HCT116 (cell line): ENCODE data around the gene SMIM41. TPM values are rescaled to one million over a fixed set of nuclear protein-coding genes. Genes with fewer than 3 reads are reported as not detected.

Source experiments
- ATAC-seq: fragments of 200-7000 bp; cut with Tn5 transposase; 2 replicates; pipeline ENCODE4 v1.9.1; 2020; ENCODE audit warnings: mild to moderate bottlenecking, moderate library complexity
- BruUV-seq: library from RNA; stranded (reverse); fragments of 400-500 nt; replicated peaks from 2 replicates; lab custom pipeline; 2021; lab: Mats Ljungman, UMichigan
- CTCF ChIA-PET: fragments of 300-600 bp; sonication (Branson Sonifier 250); formaldehyde crosslinking; loops from one replicate; lab custom pipeline; 2021; ENCODE audit warnings: antibody characterized with exemption; lab: Charles Lee
- POLR2A ChIA-PET: fragments of 300-600, 350-600 bp; sonication (Branson Sonifier 250); formaldehyde crosslinking; loops from one replicate; lab custom pipeline; 2021; ENCODE audit warnings: antibody characterized with exemption; lab: Charles Lee
- RAD21 ChIA-PET, 2 experiments: fragments of 300-600 bp; sonication (Branson Sonifier 250); formaldehyde crosslinking; loops; one replicate each; lab custom pipeline; 2023; ENCODE audit warnings: low total read pairs in 2 of 2; ENCODE audit not compliant: uncharacterized antibody in 2 of 2, unreplicated experiment in 2 of 2, low non-redundant PET in 1 of 2; lab: Charles Lee
- DNase-seq: peaks from one replicate; pipeline ENCODE4 v3.0.0-alpha.2; 2010; ENCODE audit warnings: low read depth, low spot score
- H2AFZ ChIP-seq: fragments of 200-600 bp; shearing (Covaris generic), sonication (generic); 2 replicates; pipeline ENCODE4 v1.6.1; 2017; ENCODE audit warnings: low read depth, mixed run types, mixed read lengths, antibody characterized with exemption, low read length; ENCODE audit not compliant: poor library complexity, severe bottlenecking
- H3K27ac ChIP-seq: 2 replicates; pipeline ENCODE4 v1.5.1; 2012; ENCODE audit warnings: low read depth, low read length
- H3K27me3 ChIP-seq: fragments of 200-600 bp; sonication (generic); 2 replicates; pipeline ENCODE4 v1.6.1; 2016; ENCODE audit warnings: mixed run types, low read length, mixed read lengths; ENCODE audit not compliant: insufficient read depth
- H3K36me3 ChIP-seq, 2 experiments: fragments of 200-500 bp in 1 of 2; fragments of 200-600 bp in 1 of 2; sonication (Bioruptor generic) in 1 of 2; sonication (generic) in 1 of 2; 2 replicates each; pipeline versions ENCODE4 v1.5.1 to v1.6.1; 2014 to 2016; ENCODE audit warnings: low read length in 2 of 2, inconsistent platforms in 1 of 2, mixed read lengths in 1 of 2, mixed run types in 1 of 2; ENCODE audit not compliant: insufficient read depth in 2 of 2, control insufficient read depth in 1 of 2
- H3K4me1 ChIP-seq, 2 experiments: fragments of 200-600 bp in 1 of 2; sonication (generic) in 1 of 2; 2 replicates each; pipeline versions ENCODE4 v1.5.1 to v1.6.1; 2012 to 2017; ENCODE audit warnings: low read length in 2 of 2, inconsistent platforms in 1 of 2, mild to moderate bottlenecking in 1 of 2, mixed read lengths in 1 of 2, mixed run types in 1 of 2, moderate library complexity in 1 of 2; ENCODE audit not compliant: insufficient read depth in 2 of 2, control insufficient read depth in 1 of 2
- H3K4me2 ChIP-seq: fragments of 200-600 bp; sonication (generic); 2 replicates; pipeline ENCODE4 v1.6.1; 2017; ENCODE audit warnings: mixed run types, low read length, mixed read lengths
- H3K4me3 ChIP-seq, 2 experiments: fragments of 200-600 bp in 1 of 2; sonication (generic) in 1 of 2; replicated peaks in 1 of 2; 2 replicates each; pipeline ENCODE4 v1.5.1; 2011 to 2016; ENCODE audit warnings: low read length in 2 of 2, control low read depth in 1 of 2, low read depth in 1 of 2, mild to moderate bottlenecking in 1 of 2, mixed read lengths in 1 of 2, mixed run types in 1 of 2
- H3K79me2 ChIP-seq: fragments of 200-600 bp; sonication (generic); 2 replicates; pipeline ENCODE4 v1.6.1; 2017; ENCODE audit warnings: mild to moderate bottlenecking, mixed run types, low read length, moderate library complexity, mixed read lengths; ENCODE audit not compliant: insufficient read depth
- H3K9ac ChIP-seq: fragments of 200-600 bp; sonication (generic); 2 replicates; pipeline ENCODE4 v1.6.1; 2016; ENCODE audit warnings: low read length, mixed read lengths
- H3K9me2 ChIP-seq: fragments of 200-600 bp; sonication (generic), shearing (Covaris generic); 2 replicates; pipeline ENCODE4 v1.6.1; 2017; ENCODE audit warnings: mixed run types, mild to moderate bottlenecking, moderate library complexity; ENCODE audit not compliant: insufficient read depth
- H3K9me3 ChIP-seq, 2 experiments: fragments of 200-500 bp in 1 of 2; fragments of 200-600 bp in 1 of 2; sonication (Bioruptor generic) in 1 of 2; sonication (generic) in 1 of 2; 2 replicates each; pipeline ENCODE4 v1.6.1; 2014 to 2017; ENCODE audit warnings: low read length in 2 of 2, mixed read lengths in 2 of 2, inconsistent platforms in 1 of 2, low read depth in 1 of 2, mild to moderate bottlenecking in 1 of 2, mixed run types in 1 of 2, moderate library complexity in 1 of 2; ENCODE audit not compliant: control insufficient read depth in 1 of 2, insufficient read depth in 1 of 2
- H4K20me1 ChIP-seq: fragments of 200-600 bp; sonication (generic), shearing (Covaris generic); 2 replicates; pipeline ENCODE4 v1.6.1; 2017; ENCODE audit warnings: mixed run types, mild to moderate bottlenecking, moderate library complexity; ENCODE audit not compliant: insufficient read depth
- ATF3 ChIP-seq: IDR thresholded peaks from 2 replicates; pipeline ENCODE4 v1.6.1; 2012
- CEBPB ChIP-seq: IDR thresholded peaks from 2 replicates; pipeline ENCODE4 v1.6.1; 2012; ENCODE audit warnings: low read depth
- CTCF ChIP-seq, 3 experiments: fragments of 200-600 bp in 1 of 3; sonication (generic) in 1 of 3; IDR thresholded peaks in 2 of 3; conservative IDR thresholded peaks in 1 of 3; 2 replicates each; pipeline ENCODE4 v1.5.1; 2012 to 2017; ENCODE audit warnings: low read depth in 2 of 3, low read length in 2 of 3, antibody characterized with exemption in 1 of 3, borderline replicate concordance in 1 of 3, control low read depth in 1 of 3, mild to moderate bottlenecking in 1 of 3, mixed read lengths in 1 of 3, mixed run types in 1 of 3, moderate library complexity in 1 of 3; ENCODE audit not compliant: insufficient read depth in 1 of 3
- EGR1 ChIP-seq: IDR thresholded peaks from 2 replicates; pipeline ENCODE4 v1.6.1; 2012; ENCODE audit warnings: low read depth
- EZH2 ChIP-seq: fragments of 200-600 bp; sonication (generic); IDR thresholded peaks from 2 replicates; pipeline ENCODE4 v1.6.1; 2017; ENCODE audit warnings: antibody characterized with exemption, mixed run types
- EZH2phosphoT487 ChIP-seq: fragments of 200-600 bp; IDR thresholded peaks from 2 replicates; pipeline ENCODE4 v1.6.1; 2018; ENCODE audit warnings: antibody characterized with exemption, borderline replicate concordance
- FOSL1 ChIP-seq: IDR thresholded peaks from 2 replicates; pipeline ENCODE4 v1.6.1; 2012; ENCODE audit warnings: low read depth
- JUND ChIP-seq: IDR thresholded peaks from 2 replicates; pipeline ENCODE4 v1.6.1; 2012
- MAX ChIP-seq: IDR thresholded peaks from 2 replicates; pipeline ENCODE4 v1.6.1; 2012
- POLR2A ChIP-seq: IDR thresholded peaks from 2 replicates; pipeline ENCODE4 v1.7.0; 2011; ENCODE audit warnings: borderline replicate concordance; ENCODE audit not compliant: insufficient read depth, insufficient read length; ENCODE audit errors: extremely low read depth
- POLR2AphosphoS5 ChIP-seq: IDR thresholded peaks from 2 replicates; pipeline ENCODE4 v1.6.1; 2011; ENCODE audit warnings: mild to moderate bottlenecking, low read depth, low read length, moderate library complexity
- RAD21 ChIP-seq: IDR thresholded peaks from 2 replicates; pipeline ENCODE4 v1.6.1; 2012; ENCODE audit warnings: low read depth, mild to moderate bottlenecking
- SIN3A ChIP-seq: IDR thresholded peaks from 2 replicates; pipeline ENCODE4 v1.6.1; 2012; ENCODE audit warnings: low read depth
- SP1 ChIP-seq: IDR thresholded peaks from 2 replicates; pipeline ENCODE4 v1.6.1; 2012; ENCODE audit warnings: low read depth
- YY1 ChIP-seq: IDR thresholded peaks from 2 replicates; pipeline ENCODE4 v1.6.1; 2011; ENCODE audit warnings: low read length, low read depth, moderate library complexity, mild to moderate bottlenecking; ENCODE audit not compliant: insufficient replicate concordance; ENCODE audit errors: extremely low read depth
- ZFX ChIP-seq: fragments of 450-650 bp; IDR thresholded peaks from 2 replicates; pipeline ENCODE4 v1.6.1; 2017
- intact Hi-C: fragments of 100-400 bp; cut with micrococcal nuclease; formaldehyde crosslinking; loops from 2 replicates; pipeline ENCODE4 v1.10.0; 2022
- total RNA-seq: library from RNA; stranded (reverse); gene quantifications from one replicate; pipeline ENCODE4 v1.2.1, GENCODE V29; 2021; ENCODE audit not compliant: unreplicated experiment
- TF ChIP-seq, protein P1 (sequence below): IDR thresholded peaks from 2 replicates; pipeline ENCODE4 v1.6.1; 2011; ENCODE audit warnings: mild to moderate bottlenecking, low read length, moderate library complexity; ENCODE audit not compliant: insufficient replicate concordance; ENCODE audit errors: extremely low read depth
- TF ChIP-seq, protein P2 (sequence below): IDR thresholded peaks from 2 replicates; pipeline ENCODE4 v1.6.1; 2012; ENCODE audit warnings: low read depth

Gene SMIM41
- total RNA-seq, 1 experiment from 2014 or later, result not detected

DNA sequence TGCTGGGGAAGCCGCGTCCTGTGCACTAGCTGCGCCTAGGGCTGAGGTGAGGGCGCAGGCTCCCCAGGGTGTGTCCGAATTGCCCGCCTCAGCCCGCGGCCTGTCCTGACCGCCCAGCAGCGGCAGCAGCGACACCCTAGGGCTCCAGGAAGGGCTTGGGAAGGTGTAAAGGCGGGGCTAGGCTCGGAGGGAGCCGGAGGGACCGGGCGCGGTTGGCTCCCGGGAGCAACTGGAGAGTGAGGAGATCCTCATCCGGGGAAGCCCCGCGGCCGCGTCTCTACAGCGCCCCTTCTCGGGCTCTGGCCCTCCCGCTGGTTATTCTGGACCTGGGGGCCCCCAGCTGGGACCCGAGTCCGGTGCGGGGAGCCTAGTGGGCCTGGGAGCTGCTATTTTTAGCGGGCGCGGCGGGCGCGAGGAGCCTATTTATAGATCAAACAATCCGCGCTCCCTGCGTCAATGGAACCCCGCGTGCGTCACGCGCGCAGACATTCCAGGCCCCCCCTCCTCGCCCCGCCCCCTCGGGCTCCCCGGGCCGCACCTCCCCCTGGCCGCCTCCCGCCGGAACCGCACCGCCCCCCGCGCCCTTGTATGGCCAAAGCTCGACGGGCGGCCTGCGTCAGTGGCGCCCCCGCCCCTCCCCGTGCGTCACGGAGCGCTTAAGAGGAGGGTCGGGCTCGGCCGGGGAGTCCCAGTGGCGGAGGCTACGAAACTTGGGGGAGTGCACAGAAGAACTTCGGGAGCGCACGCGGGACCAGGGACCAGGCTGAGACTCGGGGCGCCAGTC is 28.6 kb upstream of the SMIM41 start, which contains the start of gene NR4A1:
TSS of gene NR4A1 (plus strand) at position 685 of the 784 bp plus-strand sequence. CDS start 2,887 bp downstream, outside the sequence.
- H3K9me3 ChIP-seq, result no peaks in the 10 kb centered on the region
- H3K27me3 ChIP-seq, result no peaks in the 10 kb centered on the region
- H3K4me3 ChIP-seq, result peak within 1 kb of the TSS; percentile 62 to 86
- H3K36me3 ChIP-seq, result 0 out of 4 replicates have a peak, but pooled peaks cover 0 to 3% of the 10 kb centered on the region in 2 experiments
- H2AFZ ChIP-seq, result no peak within 1 kb of the TSS
- H3K9me2 ChIP-seq, result no peaks in the 10 kb centered on the region
- POLR2A ChIA-PET, result interaction anchor here (0.6 to 2.3 kb wide), 16 partner anchors 9 to 478 kb away, joined by 3 to 40 read pairs (median 6); partner anchors contain the start of gene ATG101
- H3K4me1 ChIP-seq, result peaks cover 22 to 48% of the 10 kb centered on the region in 2 experiments
- H4K20me1 ChIP-seq, result no peaks in the 10 kb centered on the region
- H3K9ac ChIP-seq, result peak within 1 kb of the TSS; percentile 85
- no TSS peak for BruUV-seq
- RAD21 ChIA-PET, result no interaction called here
- peak; percentile 82 for ATAC-seq
- peak; percentile 87 for DNase-seq
- peaks cover 31% of the 10 kb centered on the region; the same call in 1 of the 2 replicates for H3K79me2 ChIP-seq
- peak within 1 kb of the TSS; percentile 92 for H3K27ac ChIP-seq
- CTCF ChIA-PET, result interaction anchor here (0.8 to 2.7 kb wide), 5 partner anchors 16 to 70 kb away, joined by 3 to 25 read pairs (median 7); no protein-coding TSS in a partner anchor
- intact Hi-C loops, result loop anchor here (1.0 kb wide), 2 partner anchors 14 to 18 kb away; partner anchors contain the start of gene ATG101
- peak within 1 kb of the TSS; percentile 99 for H3K4me2 ChIP-seq
- TF ChIP-seq, protein P1, sequence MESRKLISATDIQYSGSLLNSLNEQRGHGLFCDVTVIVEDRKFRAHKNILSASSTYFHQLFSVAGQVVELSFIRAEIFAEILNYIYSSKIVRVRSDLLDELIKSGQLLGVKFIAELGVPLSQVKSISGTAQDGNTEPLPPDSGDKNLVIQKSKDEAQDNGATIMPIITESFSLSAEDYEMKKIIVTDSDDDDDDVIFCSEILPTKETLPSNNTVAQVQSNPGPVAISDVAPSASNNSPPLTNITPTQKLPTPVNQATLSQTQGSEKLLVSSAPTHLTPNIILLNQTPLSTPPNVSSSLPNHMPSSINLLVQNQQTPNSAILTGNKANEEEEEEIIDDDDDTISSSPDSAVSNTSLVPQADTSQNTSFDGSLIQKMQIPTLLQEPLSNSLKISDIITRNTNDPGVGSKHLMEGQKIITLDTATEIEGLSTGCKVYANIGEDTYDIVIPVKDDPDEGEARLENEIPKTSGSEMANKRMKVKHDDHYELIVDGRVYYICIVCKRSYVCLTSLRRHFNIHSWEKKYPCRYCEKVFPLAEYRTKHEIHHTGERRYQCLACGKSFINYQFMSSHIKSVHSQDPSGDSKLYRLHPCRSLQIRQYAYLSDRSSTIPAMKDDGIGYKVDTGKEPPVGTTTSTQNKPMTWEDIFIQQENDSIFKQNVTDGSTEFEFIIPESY, result no peak
- TF ChIP-seq ATF3, result no peak
- 0 out of 2 replicates have a peak, but pooled peaks have one; percentile 64 for TF ChIP-seq SIN3A
- TF ChIP-seq, protein P2, sequence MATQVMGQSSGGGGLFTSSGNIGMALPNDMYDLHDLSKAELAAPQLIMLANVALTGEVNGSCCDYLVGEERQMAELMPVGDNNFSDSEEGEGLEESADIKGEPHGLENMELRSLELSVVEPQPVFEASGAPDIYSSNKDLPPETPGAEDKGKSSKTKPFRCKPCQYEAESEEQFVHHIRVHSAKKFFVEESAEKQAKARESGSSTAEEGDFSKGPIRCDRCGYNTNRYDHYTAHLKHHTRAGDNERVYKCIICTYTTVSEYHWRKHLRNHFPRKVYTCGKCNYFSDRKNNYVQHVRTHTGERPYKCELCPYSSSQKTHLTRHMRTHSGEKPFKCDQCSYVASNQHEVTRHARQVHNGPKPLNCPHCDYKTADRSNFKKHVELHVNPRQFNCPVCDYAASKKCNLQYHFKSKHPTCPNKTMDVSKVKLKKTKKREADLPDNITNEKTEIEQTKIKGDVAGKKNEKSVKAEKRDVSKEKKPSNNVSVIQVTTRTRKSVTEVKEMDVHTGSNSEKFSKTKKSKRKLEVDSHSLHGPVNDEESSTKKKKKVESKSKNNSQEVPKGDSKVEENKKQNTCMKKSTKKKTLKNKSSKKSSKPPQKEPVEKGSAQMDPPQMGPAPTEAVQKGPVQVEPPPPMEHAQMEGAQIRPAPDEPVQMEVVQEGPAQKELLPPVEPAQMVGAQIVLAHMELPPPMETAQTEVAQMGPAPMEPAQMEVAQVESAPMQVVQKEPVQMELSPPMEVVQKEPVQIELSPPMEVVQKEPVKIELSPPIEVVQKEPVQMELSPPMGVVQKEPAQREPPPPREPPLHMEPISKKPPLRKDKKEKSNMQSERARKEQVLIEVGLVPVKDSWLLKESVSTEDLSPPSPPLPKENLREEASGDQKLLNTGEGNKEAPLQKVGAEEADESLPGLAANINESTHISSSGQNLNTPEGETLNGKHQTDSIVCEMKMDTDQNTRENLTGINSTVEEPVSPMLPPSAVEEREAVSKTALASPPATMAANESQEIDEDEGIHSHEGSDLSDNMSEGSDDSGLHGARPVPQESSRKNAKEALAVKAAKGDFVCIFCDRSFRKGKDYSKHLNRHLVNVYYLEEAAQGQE, result no peak
- peak; percentile 90 for TF ChIP-seq POLR2AphosphoS5
- TF ChIP-seq CEBPB, result no peak
- TF ChIP-seq CTCF (IDR thresholded peaks at IDR 0.05 in 2 of 3, conservative IDR thresholded peaks at IDR 0.05 in 1 of 3; ENCODE audit: borderline replicate concordance in 1 of 3, insufficient read depth in 1 of 3, low read depth in 2 of 3, low read length in 2 of 3), result 0 out of 6 replicates have a peak, but pooled peaks of 1 of the 3 experiments have one; percentile 11
- no peak for TF ChIP-seq FOSL1
- TF ChIP-seq EZH2phosphoT487, result no peak
- TF ChIP-seq EZH2, result no peak
- no peak for TF ChIP-seq JUND
- peak; percentile 62; the same call in 1 of the 2 replicates for TF ChIP-seq MAX
- no peak for TF ChIP-seq EGR1
- peak; percentile 69; the same call in 1 of the 2 replicates for TF ChIP-seq ZFX
- TF ChIP-seq YY1, result no peak
- TF ChIP-seq RAD21, result no peak
- peak; percentile 63 for TF ChIP-seq POLR2A
- peak; percentile 67 for TF ChIP-seq SP1
